NCI-H1930 (cell line): Measurements from ENCODE around the gene FHIT.
"Not testable (repeated sequence)": the region's sequence is repeated elsewhere in the genome, so short reads cannot be mapped to it uniquely, and the experiment has no call there.

Source experiments
- DNase-seq, 2 experiments: peaks; one replicate each; lab custom pipeline; 2025; lab: John Stamatoyannopoulos, UW

FHIT gene

DNA sequence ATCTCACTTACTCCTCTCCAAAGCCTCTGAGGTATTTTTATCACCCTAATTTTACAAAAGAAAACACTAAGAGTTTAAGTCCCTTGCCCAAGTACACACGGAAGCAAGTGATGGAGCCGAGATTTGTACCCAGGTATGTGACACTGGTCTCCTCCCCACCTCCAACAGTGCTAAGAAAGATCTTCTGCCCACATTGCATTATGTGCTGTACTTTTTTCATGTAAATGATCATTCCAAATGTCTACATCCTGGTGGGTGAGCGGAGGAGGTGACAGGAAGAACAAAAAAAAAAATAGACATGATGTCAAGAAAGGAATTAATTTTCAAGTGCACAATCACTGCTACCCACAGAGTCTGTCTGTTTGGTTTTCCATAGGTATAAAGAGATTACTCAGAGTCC, 694.1 kb downstream of the FHIT start:
- DNase-seq, result no peak

DNA sequence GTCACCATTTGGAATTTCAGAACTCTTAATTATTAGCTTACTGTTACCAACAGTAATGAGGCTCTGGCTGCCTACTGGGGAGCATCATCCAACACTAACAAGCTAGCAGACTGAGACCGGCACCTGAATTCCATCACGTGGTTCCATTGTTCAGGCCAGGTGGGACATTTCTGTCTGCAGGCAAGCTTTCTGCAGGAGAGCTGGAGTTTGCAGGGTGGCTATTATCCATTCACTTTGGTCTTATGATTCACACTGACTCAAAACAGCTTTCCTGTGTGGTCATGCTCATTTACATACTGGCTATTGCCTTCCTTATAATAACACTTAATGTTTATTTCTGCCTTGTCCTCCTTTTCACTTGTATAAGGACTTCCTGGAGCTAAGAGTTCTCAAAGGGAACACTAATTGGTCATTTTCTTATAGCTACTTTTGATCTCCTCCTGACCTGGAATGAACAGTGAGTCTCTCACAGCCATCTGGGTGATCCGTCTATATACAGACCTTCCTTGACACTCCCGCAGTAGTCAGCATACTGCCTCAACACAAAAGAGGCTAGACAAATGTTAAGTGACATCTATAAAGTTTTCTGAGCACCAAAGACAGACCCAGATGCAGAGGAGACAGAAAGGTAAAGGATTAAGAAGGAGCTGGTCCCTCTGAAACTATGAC, 695.4 kb downstream of the FHIT start:
- no peak for DNase-seq

DNA sequence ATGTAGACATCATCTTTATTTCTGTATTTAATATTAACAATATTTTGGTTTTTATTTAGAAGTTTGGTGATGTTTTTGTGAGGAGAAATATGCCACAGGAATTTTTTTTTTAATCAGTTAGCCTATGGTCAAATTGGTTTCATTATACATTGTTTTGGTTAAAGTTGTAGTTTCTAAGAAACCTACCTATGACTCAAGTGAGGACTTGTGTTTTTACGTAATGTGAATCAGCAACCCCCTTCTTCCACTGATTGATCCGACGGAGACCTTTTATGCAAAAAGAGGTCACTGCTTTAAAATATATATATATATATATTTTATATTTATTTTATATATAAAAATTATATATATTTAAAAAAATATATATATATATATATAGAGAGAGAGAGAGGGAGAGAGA, 698.1 kb downstream of the FHIT start:
- no peak for DNase-seq

DNA sequence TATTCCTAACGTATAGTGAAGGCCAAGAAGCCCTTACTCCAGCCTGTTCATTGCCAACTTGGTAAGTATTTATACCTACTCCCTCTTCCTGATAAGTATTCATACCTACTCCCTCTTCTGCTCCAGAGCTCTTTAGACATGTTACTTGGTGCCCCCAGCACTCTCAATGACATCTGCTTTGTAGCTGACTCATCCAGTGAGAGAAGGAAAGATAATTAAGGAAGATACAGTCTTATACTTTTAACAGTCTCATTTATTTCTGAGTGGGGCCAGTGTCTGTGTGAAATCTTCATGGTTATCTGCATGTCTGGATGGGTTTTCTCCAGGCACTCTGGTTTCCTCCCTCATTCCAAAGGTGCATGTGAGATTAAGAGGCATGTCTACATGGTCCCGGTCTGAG, 698.7 kb downstream of the FHIT start:
- no peak for DNase-seq

DNA sequence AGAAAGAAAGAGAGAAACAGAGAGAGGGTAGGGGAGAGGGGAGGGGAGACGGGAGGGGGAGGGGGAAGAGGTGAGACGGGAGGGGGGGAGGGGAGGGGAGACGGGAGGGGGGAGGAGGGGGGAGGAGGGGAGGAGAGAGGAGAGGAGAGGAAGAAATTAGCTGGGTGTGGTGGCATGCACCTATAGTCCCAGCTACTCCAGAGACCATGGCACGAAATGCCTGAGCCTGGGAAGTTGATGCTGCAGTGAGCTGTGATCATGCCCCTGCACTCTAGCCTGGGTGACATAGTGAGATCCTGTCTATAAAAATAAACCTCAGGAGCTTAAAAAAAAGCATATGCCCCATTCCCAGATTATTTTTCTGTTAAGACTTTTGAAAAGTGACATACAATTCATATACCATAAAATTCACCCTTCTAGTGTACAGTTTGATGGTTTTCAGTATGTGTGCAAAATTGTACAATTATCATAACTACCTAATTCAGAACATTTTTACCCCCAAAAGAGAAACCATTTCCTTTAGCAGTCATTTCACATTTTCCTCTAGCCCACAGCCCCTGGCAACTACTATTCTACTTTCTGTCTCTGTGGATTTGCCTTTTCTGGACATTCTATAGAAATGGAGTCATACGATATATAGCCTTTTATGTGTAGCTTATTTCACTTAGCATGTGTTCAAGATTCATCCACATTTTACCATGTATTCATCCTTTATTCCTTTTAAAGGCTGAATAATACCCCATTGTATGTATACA, 699.6 kb downstream of the FHIT start:
- DNase-seq, result no peak

DNA sequence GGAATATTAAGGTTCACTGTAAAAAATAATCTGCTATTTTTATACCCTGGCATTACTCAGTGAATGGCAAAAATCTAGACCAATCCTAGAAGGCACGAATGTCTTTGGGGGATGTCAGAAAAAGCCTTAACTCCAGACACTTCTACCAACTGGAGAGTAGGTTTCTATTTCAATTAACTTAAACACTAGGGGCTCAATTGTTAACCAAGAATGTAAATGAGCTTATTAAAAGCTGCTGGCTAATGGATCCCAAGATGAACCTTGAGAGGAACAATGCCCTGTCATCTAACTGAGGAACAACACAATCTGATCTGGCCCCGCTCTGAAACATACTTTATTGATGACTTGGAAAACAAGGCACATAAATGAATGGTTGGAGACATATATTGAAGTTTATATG, 701.4 kb downstream of the FHIT start:
- DNase-seq, result no peak

DNA sequence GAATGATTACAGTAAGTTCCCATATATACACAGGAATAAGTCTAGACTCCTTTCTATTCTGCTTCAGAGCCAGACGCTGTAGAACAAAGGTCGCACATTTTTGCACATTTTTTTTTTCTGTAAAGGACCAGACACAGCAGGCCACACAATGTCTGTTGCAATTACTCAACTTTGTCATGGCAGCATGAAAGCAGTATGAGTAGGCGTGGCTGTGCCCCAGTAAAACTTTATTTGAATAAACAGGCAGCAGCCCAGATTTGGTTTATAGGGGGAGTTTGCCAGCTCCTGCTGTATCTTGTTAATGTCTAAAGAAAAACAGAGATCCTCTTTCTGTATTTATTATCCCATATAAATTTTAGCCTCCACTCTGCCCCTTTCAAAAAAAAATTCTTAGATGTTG, 708.3 kb downstream of the FHIT start:
- DNase-seq, result no peak

DNA sequence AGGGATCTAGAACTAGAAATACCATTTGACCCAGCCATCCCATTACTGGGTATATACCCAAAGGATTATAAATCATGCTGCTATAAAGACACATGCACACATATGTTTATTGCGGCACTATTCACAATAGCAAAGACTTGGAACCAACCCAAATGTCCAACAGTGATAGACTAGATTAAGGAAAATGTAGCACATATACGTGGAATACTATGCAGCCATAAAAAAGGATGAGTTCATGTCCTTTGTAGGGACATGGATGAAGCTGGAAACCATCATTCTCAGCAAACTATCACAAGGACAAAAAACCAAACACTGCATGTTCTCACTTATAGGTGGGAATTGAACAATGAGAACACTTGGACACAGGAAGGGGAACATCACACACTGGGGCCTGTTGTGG, 711.9 kb downstream of the FHIT start:
- not testable (repeated sequence) for DNase-seq

DNA sequence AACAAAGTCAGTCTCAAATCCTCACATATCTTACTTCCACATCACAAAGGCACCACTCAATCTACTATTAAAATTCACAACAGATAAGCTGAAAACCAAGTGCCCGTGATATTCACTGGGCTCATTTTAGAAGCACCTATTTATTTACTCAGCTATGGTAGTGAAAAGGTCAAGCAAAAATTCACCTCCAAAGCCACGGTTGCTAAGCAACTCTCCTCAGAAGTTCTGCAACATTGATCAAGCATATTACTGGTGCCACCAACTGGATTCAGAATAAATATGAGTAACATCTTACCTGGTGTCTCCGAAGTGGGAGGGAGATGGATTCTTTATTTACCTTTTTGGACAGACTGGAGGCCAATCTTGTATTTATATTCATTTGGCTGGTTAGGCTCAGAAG, 714.8 kb downstream of the FHIT start:
- DNase-seq, result no peak

DNA sequence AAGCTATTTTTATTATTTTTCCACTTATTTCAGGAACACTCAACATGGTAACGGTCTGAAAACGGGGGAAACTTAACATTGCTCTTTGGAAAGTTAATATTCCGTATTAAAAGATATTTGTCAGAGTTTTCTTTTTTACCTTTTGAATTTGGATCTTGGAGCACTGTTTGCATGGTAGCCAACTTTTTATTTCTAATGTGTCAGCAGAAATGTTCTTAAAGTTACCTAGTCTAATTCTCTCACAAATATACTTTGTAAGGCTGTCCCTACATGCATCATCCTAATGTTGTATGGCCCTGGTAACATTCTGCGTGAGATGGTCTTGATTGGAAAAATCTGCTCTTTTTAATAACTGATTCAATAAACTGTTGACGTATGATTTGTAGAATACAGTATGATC, 719.5 kb downstream of the FHIT start:
- DNase-seq, result no peak

DNA sequence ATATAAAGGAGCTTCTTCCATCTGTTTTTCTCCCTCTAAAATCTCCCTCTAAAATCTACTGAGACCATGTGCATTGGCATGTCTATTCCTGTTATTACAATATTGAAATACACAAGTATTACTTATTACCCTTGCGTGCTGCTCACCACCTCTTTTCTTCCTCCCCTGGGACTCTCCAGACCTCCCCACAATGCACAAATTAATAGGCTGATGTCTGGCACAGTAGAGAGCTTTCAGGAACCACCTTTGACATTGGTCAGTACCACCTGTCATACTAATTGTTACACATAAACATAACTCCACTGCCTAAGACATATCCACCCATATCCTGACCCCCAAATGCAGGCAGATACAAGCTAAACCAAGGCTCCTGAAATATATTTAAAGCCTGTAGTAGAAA, 722.6 kb downstream of the FHIT start:
- no peak for DNase-seq

DNA sequence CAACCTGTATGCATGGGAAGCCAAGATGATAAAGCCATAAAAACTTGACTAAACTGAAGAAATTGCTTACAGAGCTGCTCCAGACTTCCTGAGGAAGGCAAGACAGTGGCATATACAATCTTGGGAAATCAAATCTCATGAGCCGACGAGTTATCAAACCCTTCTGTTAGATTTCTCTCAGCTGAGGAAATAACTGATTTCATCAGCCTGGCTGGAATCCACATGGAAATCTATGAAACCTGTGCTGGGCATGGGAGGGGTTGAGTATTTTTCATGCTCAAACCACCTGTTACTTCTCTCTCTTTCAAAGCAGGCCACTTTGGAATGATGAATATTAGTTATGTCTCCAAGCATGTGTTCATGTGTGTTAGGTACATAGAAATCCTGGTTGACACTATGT, 727.7 kb downstream of the FHIT start:
- no peak for DNase-seq

DNA sequence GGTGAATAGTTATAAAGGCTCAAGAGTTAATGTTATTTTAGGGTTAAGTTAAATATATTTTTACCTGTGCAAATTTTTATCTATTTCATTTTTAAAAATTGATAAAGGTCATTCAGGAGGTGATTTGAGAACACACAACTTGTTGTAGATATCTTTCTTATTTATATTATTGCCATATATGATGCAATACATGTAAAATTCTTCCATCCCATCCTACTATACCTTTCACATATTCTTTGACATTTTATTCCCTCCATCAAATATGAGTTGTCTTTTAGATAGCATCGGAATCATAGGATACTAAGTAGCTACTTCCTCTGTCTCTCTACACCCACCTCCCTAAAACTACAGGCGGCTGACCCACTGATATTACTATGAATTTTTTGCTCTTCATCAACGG, 734.1 kb downstream of the FHIT start:
- DNase-seq, result no peak

DNA sequence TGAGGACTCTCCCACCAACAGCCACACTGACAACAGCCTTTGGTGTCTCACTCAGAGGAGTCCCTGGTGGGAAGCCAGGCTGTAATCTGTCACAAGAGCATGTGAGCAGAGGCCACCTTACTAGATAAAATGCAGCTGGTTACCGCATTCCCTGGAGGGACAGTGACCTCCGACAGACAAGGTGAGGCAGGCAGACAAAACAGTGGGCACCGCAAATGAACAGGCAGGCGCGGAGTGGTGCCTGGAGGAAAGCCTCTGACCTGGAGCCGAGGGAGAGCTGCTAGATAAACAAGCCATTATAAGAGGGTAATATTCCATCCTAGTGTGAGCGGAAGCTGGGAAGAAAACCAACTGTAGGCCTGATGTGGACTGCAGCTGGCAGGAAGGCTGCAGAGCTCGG, 736.4 kb downstream of the FHIT start:
- DNase-seq, result no peak

DNA sequence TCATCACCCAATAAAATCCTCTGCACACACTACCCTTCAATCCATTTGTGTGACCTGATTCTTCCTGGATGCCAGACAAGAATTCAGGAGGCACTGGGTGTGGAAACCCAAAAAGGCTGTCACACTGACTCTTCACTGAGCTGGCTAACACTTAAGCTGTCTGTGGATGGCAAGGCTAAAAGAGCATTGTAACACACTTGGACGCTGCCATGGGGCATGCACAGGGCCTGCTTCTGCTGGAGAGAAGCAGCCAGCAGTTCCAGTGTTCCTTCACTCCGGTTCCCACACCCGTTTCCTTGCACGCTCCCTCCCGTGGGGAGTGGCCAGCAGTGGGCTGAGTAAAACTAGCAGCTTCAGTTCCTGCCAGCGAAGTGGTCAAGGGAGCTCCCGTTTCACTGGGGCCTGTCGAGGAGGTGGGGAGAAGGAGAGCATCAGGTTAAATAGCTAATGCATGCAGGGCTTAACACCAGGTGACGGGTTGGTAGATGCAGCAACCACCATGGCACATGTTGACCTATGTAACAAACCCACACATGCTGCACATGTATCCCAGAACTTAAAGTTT, 737.1 kb downstream of the FHIT start:
- DNase-seq, result no peak

DNA sequence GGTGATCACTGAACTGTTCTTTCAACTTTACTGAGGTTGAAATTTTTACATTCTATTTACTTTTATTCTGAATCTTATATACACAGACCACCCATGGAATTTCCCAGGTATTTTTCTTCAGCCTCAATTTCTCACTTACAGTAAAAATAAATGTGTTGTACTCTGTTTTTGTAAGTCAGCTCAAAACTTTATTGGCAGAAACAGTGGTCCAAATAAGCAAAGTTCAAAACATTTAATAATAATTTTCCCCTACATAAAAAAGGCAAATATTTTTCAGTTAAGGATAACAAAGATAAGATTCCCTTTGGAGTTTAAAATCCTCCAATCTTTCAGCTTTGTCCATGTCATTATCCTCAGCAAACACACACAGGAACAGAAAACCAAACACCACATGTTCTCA, 738.0 kb downstream of the FHIT start:
- no peak for DNase-seq

DNA sequence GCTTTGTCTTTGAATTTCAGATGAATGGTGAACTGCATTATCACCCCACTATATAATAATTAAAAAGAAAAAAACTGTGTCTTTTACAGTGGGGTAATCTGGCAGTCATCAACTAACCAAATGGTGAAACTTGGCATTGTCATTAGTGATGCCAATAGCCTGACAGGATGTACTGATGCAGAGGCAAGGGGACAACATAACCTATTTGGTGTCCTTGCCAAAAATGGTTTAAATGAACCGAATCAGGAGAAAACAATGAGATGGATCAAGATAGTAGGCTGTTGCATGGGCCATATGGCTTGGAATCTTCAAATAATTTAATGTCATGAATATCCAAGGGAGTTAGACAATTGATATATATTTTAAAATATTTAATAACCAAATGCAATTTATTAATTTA, 738.7 kb downstream of the FHIT start:
- no peak for DNase-seq

DNA sequence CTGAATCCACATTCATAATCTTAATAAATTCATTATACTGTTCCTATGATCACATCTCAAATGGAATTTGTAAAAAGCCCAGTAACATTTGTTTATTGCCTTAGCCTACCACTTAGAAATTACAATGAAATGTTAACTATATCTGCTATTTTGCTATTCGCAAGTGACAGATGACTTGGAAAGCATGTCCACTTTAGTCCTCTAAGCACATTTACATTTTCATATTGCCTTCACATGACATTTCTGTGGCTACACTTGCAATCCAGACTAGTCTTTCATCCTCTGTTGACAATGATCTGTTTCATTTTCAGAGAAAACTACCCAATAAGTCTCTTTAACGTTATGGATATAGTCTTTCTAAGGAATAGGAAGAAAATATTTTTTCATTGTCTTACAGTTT, 741.8 kb downstream of the FHIT start:
- no peak for DNase-seq

DNA sequence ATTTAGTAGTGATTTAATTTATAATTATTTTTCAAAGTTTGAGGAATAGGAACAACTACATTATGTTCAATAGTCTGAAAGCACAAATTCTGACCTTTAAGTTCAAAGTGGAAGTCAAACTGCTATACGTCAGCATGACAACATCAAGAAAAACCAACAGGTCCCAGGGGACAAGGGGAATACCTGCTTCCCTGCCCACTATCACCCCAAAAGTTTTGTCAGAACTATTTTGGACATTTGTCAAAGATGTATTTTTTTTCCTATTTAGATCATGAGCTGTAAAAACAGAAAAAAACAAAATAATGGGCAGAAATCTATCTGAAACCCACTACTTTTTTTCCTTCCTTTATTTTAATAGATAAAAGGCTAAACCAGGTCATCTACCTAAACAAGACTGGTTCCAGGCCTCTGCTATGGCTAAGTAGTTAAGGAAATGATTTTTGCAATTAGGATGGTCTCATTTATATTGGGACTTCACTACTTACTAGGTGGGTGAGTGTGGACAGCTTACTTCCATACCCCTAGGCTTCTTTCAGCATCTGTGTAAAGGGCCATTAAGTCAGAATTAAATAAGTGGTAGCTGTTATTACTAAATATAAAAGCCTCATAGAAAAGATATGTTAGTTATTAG, 746.3 kb downstream of the FHIT start:
- no peak for DNase-seq

DNA sequence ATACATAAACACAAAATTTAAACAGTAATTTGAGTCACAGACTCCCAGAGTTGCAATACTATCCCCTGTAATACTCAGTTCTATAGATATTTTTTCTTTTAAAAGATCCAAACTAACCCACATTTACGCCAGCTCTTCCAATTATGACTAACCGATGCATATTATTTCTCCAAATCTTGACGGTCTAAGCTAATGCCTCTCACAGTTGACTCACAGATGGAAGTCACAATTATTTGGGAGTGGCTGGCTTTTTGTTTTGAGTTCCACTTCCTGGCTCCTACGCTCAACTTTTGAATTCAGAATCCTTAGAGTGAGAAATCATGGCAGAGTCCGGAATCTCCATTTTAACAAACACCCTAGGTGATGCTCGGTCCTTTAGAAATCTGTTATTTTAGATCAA, 749.9 kb downstream of the FHIT start:
- DNase-seq, result no peak

DNA sequence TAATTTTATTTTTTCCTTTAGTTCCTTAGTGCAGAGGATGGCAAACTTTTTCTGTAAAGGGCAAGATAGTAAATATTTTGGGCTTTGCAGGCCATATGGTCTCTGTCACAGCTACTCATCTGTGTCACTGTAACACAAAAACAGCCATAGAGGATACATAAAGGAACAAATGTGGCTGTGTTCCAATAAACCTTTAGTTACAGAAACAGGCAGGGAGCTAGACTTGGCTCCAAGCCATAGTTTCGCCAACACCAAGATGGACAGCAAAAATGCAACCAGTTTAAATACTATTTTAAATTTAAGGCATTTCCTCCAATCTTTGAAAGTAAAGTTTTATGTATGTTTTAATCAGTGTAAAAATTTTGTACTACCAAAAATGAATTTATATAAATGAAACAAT, 753.4 kb downstream of the FHIT start:
- peak; percentile 47 to 69 for DNase-seq

DNA sequence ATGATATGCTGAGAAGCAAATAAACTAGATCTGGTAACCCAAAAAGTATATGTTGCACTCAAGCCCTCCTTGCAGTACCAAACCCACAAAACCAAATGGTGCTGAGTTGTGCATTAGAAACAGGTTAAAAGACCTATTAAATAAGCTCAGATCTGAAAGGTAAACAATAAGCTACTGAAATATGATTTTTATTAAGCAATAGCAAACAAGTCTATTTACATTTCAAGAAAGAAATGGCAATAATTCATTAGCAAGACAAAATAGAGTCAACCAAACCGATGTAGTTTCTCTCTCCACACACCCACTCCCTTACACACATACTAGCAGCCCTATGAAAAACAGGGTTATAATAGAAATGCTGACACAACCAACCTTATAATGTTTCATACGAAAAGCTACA, 760.3 kb downstream of the FHIT start:
- no peak for DNase-seq

DNA sequence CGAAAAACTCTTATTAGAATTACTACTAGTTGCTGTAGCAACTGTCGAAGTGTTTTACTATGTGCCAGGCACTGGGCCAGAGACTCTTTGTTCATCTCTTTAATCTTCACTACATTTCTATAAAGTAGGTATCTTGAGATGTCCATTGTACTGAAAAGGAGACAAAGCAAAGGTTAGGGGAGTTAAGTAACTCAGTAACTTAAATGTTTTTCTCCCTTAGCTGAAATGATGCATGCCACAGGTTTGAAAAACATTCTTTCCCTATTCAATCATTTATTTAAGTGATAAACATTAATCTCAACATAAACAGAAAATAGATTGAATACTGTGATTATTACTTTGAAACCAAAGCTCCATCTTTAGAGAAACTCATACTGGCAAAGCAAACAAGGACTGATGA, 776.2 kb downstream of the FHIT start:
- DNase-seq, result no peak
